Measurements from ENCODE around the gene RAB3C.

The RAB3C gene

DNA sequence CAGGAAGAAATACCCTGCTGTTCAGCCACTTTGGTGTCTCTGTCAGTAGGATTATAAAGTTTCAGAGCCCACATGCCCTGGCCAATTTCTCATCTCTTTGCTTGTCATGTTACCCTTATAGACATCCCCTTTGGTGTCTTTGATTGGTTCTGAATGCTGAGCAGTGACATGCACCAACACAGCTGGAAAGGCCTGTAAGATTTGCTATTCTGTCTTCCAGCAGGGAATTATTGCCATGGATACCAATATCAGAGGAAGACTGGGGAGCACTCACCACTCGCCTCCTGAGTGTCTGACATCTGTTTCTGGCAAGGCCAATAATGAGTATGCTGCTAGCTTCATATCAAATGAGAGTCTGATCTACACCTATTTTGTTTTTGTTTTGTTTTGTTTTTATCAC is 34.4 kb downstream of the RAB3C start:
- TF ChIP-seq, protein P1, sequence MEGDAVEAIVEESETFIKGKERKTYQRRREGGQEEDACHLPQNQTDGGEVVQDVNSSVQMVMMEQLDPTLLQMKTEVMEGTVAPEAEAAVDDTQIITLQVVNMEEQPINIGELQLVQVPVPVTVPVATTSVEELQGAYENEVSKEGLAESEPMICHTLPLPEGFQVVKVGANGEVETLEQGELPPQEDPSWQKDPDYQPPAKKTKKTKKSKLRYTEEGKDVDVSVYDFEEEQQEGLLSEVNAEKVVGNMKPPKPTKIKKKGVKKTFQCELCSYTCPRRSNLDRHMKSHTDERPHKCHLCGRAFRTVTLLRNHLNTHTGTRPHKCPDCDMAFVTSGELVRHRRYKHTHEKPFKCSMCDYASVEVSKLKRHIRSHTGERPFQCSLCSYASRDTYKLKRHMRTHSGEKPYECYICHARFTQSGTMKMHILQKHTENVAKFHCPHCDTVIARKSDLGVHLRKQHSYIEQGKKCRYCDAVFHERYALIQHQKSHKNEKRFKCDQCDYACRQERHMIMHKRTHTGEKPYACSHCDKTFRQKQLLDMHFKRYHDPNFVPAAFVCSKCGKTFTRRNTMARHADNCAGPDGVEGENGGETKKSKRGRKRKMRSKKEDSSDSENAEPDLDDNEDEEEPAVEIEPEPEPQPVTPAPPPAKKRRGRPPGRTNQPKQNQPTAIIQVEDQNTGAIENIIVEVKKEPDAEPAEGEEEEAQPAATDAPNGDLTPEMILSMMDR (IDR thresholded peaks at IDR 0.05; ENCODE audit: insufficient read depth, low read depth, low read length, missing control alignments) = no peak
- DNase-seq (ENCODE audit: low read depth) = no peak
- no peak overlapping the region for H3K4me3 ChIP-seq (ENCODE audit: low read length)

DNA sequence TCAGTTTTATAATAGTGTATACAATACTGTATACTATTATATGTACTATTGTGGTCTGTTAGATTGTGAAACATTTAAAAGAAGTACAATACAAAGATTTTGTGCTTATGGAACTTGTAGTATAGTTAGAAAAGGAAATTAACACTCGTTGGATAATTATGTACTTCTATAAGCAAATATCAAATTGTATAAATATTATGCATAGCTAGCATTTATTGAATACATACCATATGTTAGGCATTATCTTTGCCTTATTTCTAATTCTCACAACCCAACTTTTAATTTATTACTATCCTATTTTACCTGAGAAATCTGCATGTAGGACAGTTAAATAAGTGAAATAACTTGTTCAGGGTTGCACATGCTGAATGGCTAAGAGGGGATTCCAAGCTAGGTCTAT is 37.5 kb downstream of the RAB3C start:
- no peak for DNase-seq (ENCODE audit: low read depth)
- TF ChIP-seq, protein P1 (IDR thresholded peaks at IDR 0.05; ENCODE audit: insufficient read depth, low read depth, low read length, missing control alignments) = no peak
- no peak overlapping the region for H3K4me3 ChIP-seq (ENCODE audit: low read length)

DNA sequence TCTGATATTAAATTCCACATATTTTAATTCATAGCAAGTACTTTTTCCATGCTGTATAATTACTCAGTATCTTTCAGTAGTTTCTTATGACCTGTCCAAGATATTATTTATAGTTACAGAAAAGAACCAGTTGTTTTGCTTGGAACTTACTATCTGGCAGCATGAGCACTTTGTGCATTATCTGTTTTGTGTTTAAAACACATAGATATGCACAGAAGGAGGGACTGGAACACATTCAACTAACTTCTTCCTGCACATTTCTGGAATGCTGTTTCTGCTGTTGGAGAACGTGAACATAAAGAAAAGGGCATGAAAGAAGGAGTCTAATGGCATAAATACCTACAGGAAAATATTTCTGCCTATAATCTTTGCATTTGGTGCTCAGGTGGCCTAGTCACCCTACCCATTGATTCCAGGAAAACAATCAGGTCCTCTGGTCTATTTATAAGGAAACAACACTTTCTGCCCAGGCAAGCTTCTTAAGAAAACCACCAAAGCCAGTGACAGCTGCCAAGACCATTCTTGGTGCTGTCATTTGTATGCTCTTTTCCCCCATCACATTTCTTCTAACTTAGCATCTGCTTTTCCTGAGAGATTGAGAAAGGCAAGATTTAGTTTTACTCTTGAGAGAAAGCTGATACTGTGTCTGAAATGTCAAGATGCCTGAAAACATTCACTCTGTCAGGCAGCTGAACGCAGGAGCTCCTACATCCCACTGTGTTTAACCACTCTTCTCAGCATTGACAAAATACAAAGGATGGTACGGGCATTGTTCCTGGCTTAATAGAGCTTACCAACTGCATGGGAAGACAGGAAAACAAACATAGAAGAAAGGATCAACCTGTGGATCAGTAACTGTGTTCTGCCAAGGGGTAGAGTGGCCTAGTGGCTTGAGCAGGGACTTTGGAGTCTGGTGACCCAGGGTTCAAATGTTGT is 40.3 kb downstream of the RAB3C start:
- no peak overlapping the region for H3K4me3 ChIP-seq (ENCODE audit: low read length)
- TF ChIP-seq, protein P1 (IDR thresholded peaks at IDR 0.05; ENCODE audit: insufficient read depth, low read depth, low read length, missing control alignments) = no peak
- no peak for DNase-seq (ENCODE audit: low read depth)

DNA sequence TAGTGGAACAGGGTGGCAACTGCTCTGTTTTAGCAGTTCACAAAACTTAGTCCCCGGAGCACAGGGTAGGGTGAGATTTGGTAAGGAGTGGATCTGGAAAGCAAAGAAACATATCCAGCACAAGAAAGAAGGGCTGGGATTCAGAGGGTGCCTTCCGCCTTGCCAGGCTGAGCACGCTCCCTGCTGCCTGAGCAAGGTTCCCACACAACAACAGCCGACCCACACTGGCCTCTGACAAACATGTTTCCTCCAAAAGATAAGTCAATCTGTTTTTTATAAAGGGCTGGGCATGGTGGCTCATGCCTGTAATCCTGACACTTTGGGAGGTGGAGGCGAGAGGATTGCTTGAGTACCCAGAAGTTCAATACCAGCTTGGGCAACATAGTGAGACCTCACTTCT is 45.8 kb downstream of the RAB3C start:
- H3K4me3 ChIP-seq (ENCODE audit: low read length) = no peak overlapping the region
- DNase-seq (ENCODE audit: low read depth) = no peak
- TF ChIP-seq, protein P1 (IDR thresholded peaks at IDR 0.05; ENCODE audit: insufficient read depth, low read depth, low read length, missing control alignments) = no peak

DNA sequence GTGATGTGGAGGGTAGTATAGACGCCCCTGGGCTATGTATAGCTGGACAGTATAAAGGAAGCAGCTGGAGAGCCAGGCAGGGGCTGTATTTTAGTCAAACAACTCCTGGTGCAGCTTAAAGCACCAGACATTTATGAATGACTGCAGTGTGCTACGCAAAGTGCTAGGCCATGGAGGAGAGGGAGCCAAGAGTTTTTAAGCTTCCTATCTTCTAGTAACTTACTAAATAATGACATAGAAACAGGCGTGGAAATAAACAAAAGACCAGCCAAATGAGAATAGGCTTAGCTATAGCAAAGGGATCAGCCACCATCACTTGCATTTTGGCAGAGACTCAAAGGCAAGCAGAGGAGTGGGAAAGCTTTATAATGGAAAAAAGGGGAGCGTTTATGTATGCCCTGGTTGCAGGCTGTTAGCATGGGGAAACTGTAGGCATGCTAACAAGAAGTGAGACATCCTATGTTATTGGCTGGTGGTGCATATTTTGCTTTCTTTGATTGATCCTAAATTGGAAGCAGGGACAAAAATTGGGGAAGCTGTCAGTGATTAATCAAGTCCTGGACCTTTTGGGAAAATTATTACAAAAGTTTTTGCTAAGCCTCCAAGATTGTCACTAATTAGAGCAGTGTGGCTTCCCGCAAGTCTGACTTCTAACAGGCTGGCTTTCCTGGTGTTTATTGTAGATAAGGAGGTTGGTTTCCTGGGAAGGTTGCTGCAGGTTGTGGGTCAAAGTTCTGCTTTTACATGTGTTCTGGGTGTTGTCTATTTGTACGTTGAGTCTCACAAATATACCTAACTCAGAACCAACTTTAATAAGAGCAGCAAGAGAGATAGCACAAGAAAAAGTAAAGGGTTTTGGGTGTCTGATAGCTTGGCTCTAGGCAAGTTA is 46.6 kb downstream of the RAB3C start:
- no peak for DNase-seq (ENCODE audit: low read depth)
- H3K4me3 ChIP-seq (ENCODE audit: low read length) = no peak overlapping the region
- TF ChIP-seq, protein P1 (IDR thresholded peaks at IDR 0.05; ENCODE audit: insufficient read depth, low read depth, low read length, missing control alignments) = no peak

DNA sequence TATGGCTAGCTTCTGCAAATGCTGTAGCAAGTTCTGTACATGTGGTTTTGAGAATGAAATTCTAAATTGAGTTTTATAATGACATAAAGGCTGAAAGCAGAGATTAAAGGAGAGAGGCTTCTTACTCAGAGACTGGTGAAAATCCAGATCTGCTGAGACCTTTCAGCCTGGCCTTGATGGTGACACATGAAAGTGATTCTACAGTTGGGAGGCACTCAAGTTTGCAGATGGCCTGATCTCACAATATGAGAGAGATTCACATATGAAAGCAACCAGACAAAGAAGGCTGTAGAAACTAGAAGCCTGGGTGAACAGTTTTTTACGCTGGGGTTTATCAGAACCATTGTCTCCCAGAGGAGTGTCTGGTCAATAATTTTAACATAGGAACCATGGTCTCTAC is 49.0 kb downstream of the RAB3C start:
- TF ChIP-seq, protein P1 (IDR thresholded peaks at IDR 0.05; ENCODE audit: insufficient read depth, low read depth, low read length, missing control alignments) = no peak
- DNase-seq (ENCODE audit: low read depth) = no peak
- no peak overlapping the region for H3K4me3 ChIP-seq (ENCODE audit: low read length)

Data from epithelial cell of esophagus (primary cell).